Measurements from ENCODE around the gene MAML3. TPM values are rescaled to one million over a fixed set of nuclear protein-coding genes. Genes with fewer than 3 reads are reported as not detected.
A peak's percentile ranks its signal among the peaks of the same experiment; 100 is the strongest.

MAML3 gene
- 10 to 100 TPM in 1 of 12 donors, 1 to 10 TPM in 10, not detected in 1; 3.9 to 17.0 (median 4.6) TPM for polyA plus RNA-seq (ENCODE audit: insufficient read length in 12 of 12)
- long read RNA-seq, donor 1, partial matches to known transcripts, result 10 of 10 reads
- long read RNA-seq, donor 1, other reads (novel, unspliced or antisense), result 0 of 10 reads
- long read RNA-seq, donor 2, result 0 reads
- long read RNA-seq, donor 3, result 0 reads
- long read RNA-seq, donor 4, result 0 reads
- long read RNA-seq, donor 5, result 0 reads
- long read RNA-seq, donor 6, result 0 reads
- long read RNA-seq, donor 7, result 0 reads
- long read RNA-seq, donor 8, result 0 reads
- long read RNA-seq, donor 9, result 0 reads
- long read RNA-seq, donor 10, result 0 reads
- long read RNA-seq, donor 11, result 0 reads

GRCh38 chr4:140153718-140154571 is at the start of gene MAML3:
TSS of gene MAML3 (minus strand) at chr4:140154184. CDS start at chr4:140153327, 857 bp downstream.
- peak; percentile 91 for DNase-seq

- DNase-seq, result no peak
These were observed 45.0 kb upstream of the MAML3 start for GRCh38 chr4:140198942-140199341.

GRCh38 chr4:140195806-140196205 is 41.8 kb upstream of the MAML3 start:
- DNase-seq, result no peak

GRCh38 chr4:140189805-140190204 is 35.8 kb upstream of the MAML3 start:
- DNase-seq, result no peak

GRCh38 chr4:140188975-140189374 is 35.0 kb upstream of the MAML3 start:
- no peak for DNase-seq

GRCh38 chr4:140187316-140187695 is 33.3 kb upstream of the MAML3 start:
- DNase-seq, result no peak

- DNase-seq, result no peak
These were observed 32.8 kb upstream of the MAML3 start for GRCh38 chr4:140186651-140187315.

GRCh38 chr4:140186082-140186438 is 32.1 kb upstream of the MAML3 start:
- no peak for DNase-seq

- no peak for DNase-seq
These were observed 31.6 kb upstream of the MAML3 start for GRCh38 chr4:140185412-140186081.

GRCh38 chr4:140183270-140183669 is 29.3 kb upstream of the MAML3 start:
- no peak for DNase-seq

GRCh38 chr4:140180577-140180976 is 26.6 kb upstream of the MAML3 start:
- DNase-seq, result no peak

- no peak for DNase-seq
These were observed 22.8 kb upstream of the MAML3 start for GRCh38 chr4:140176735-140177134.

GRCh38 chr4:140174543-140174942 is 20.6 kb upstream of the MAML3 start:
- DNase-seq, result no peak

GRCh38 chr4:140172960-140173359 is 19.0 kb upstream of the MAML3 start:
- no peak for DNase-seq

GRCh38 chr4:140170299-140170698 is 16.3 kb upstream of the MAML3 start:
- no peak for DNase-seq

- no peak for DNase-seq
These were observed 15.0 kb upstream of the MAML3 start for GRCh38 chr4:140168936-140169335.

- no peak for DNase-seq
These were observed 14.5 kb upstream of the MAML3 start for GRCh38 chr4:140168474-140168873.

GRCh38 chr4:140163029-140163810 is 9.2 kb upstream of the MAML3 start:
- peak; percentile 4 for DNase-seq

GRCh38 chr4:140162596-140162995 is 8.6 kb upstream of the MAML3 start:
- no peak for DNase-seq

GRCh38 chr4:140158365-140159030 is 4.5 kb upstream of the MAML3 start:
- no peak for DNase-seq

- no peak for DNase-seq
These were observed 3.4 kb upstream of the MAML3 start for GRCh38 chr4:140157341-140157740.

Data from muscle of arm (tissue), 14 donors.